SK-N-SH treated with all-trans-retinoic acid at 6 μM for 48 hours (cell line): ENCODE results near the gene SLC7A4.
"Not testable (repeated sequence)": the region's sequence is repeated elsewhere in the genome, so short reads cannot be mapped to it uniquely, and the experiment has no call there.

ENCODE experiments used
- ATAC-seq: fragments of 200-7000 bp; cut with Tn5 transposase; 3 replicates; pipeline ENCODE4 v1.9.1; 2020; ENCODE audit warnings: mild to moderate bottlenecking, moderate library complexity
- ARNTL ChIP-seq: fragments of 450-650 bp; formaldehyde crosslinking; IDR thresholded peaks from 2 replicates; pipeline ENCODE4 v1.5.0; 2020; ENCODE audit warnings: low read depth, mild to moderate bottlenecking, moderate library complexity, borderline replicate concordance
- BACH2 ChIP-seq: fragments of 250-450 bp; sonication (Bioruptor Pico); IDR thresholded peaks from 2 replicates; pipeline ENCODE4 v1.9.0; 2021; ENCODE audit warnings: mild to moderate bottlenecking, borderline replicate concordance
- CSDC2 ChIP-seq: fragments of 250-450 bp; sonication (Bioruptor Pico); IDR thresholded peaks from 2 replicates; pipeline ENCODE4 v1.5.0; 2020; ENCODE audit warnings: mild to moderate bottlenecking, moderate library complexity
- ESRRG ChIP-seq: fragments of 250-450 bp; sonication (Bioruptor Pico); IDR thresholded peaks from 2 replicates; pipeline ENCODE4 v1.6.1; 2021; ENCODE audit warnings: mild to moderate bottlenecking
- GLIS3 ChIP-seq: fragments of 250-450 bp; sonication (Bioruptor Pico); IDR thresholded peaks from 2 replicates; pipeline ENCODE4 v1.5.0; 2020; ENCODE audit warnings: mild to moderate bottlenecking, moderate library complexity
- ISL1 ChIP-seq: fragments of 250-450 bp; sonication (Bioruptor Pico); IDR thresholded peaks from 2 replicates; pipeline ENCODE4 v2.1.2; 2022; ENCODE audit warnings: mild to moderate bottlenecking, moderate library complexity
- OSR1 ChIP-seq: fragments of 250-450 bp; sonication (Bioruptor Pico); IDR thresholded peaks from 2 replicates; pipeline ENCODE4 v1.8.0; 2022; ENCODE audit warnings: moderate library complexity, mild to moderate bottlenecking, inconsistent platforms
- PPARA ChIP-seq: fragments of 250-450 bp; sonication (Bioruptor Pico); IDR thresholded peaks from 2 replicates; pipeline ENCODE4 v1.5.0; 2020; ENCODE audit warnings: mild to moderate bottlenecking, borderline replicate concordance
- RARB ChIP-seq: fragments of 250-450 bp; sonication (Bioruptor Pico); IDR thresholded peaks from 2 replicates; pipeline ENCODE4 v1.8.0; 2021; ENCODE audit warnings: mild to moderate bottlenecking, moderate library complexity
- SNAI2 ChIP-seq: fragments of 250-450 bp; sonication (Bioruptor Pico); IDR thresholded peaks from 2 replicates; pipeline ENCODE4 v1.5.0; 2020; ENCODE audit warnings: mild to moderate bottlenecking, moderate library complexity
- TCF4 ChIP-seq: fragments of 250-450 bp; sonication (Bioruptor Pico); IDR thresholded peaks from 2 replicates; pipeline ENCODE4 v1.8.0; 2021; ENCODE audit warnings: mild to moderate bottlenecking, moderate library complexity, borderline replicate concordance
- TOX ChIP-seq: fragments of 250-450 bp; sonication (Bioruptor Pico); IDR thresholded peaks from 2 replicates; pipeline ENCODE4 v1.8.0; 2021; ENCODE audit warnings: mild to moderate bottlenecking, moderate library complexity, borderline replicate concordance
- ZFP3 ChIP-seq: fragments of 250-450 bp; sonication (Bioruptor Pico); IDR thresholded peaks from 2 replicates; pipeline ENCODE4 v1.5.0; 2020; ENCODE audit warnings: mild to moderate bottlenecking, moderate library complexity
- ZFP30 ChIP-seq: fragments of 450-650 bp; formaldehyde crosslinking; IDR thresholded peaks from 2 replicates; pipeline ENCODE4 v1.5.0; 2022; ENCODE audit warnings: mild to moderate bottlenecking, moderate library complexity
- ZNF565 ChIP-seq: fragments of 450-650 bp; formaldehyde crosslinking; conservative IDR thresholded peaks from 2 replicates; pipeline ENCODE4 v1.5.0; 2020; ENCODE audit warnings: low read depth, mild to moderate bottlenecking, moderate library complexity
- ZNF70 ChIP-seq: fragments of 450-650 bp; formaldehyde crosslinking; IDR thresholded peaks from 2 replicates; pipeline ENCODE4 v1.5.0; 2020; ENCODE audit warnings: mild to moderate bottlenecking, moderate library complexity
- ZNF8 ChIP-seq: fragments of 450-650 bp; formaldehyde crosslinking; IDR thresholded peaks from 2 replicates; pipeline ENCODE4 v1.5.0; 2020; ENCODE audit warnings: mild to moderate bottlenecking, moderate library complexity
- TF ChIP-seq, protein P1 (sequence below): fragments of 250-450 bp; sonication (Bioruptor Pico); IDR thresholded peaks from 2 replicates; pipeline ENCODE4 v1.5.0; 2020; ENCODE audit warnings: mild to moderate bottlenecking, moderate library complexity
- TF ChIP-seq, protein P2 (sequence below): fragments of 250-450 bp; sonication (Bioruptor Pico); IDR thresholded peaks from 2 replicates; pipeline ENCODE4 v1.5.1; 2021; ENCODE audit warnings: mild to moderate bottlenecking, moderate library complexity
- TF ChIP-seq, protein P3 (sequence below): fragments of 250-450 bp; sonication (Bioruptor Pico); IDR thresholded peaks from 2 replicates; pipeline ENCODE4 v1.8.0; 2020; ENCODE audit warnings: mild to moderate bottlenecking, moderate library complexity, borderline replicate concordance
- TF ChIP-seq, protein P4 (sequence below): fragments of 250-450 bp; sonication (Bioruptor Pico); IDR thresholded peaks from 2 replicates; pipeline ENCODE4 v1.5.1; 2020; ENCODE audit warnings: low read depth, mild to moderate bottlenecking, moderate library complexity
- TF ChIP-seq, protein P5 (sequence below): fragments of 250-450 bp; sonication (Bioruptor Pico); IDR thresholded peaks from 2 replicates; pipeline ENCODE4 v1.8.0; 2021; ENCODE audit warnings: low read depth, mild to moderate bottlenecking, moderate library complexity, borderline replicate concordance

SLC7A4 gene

DNA sequence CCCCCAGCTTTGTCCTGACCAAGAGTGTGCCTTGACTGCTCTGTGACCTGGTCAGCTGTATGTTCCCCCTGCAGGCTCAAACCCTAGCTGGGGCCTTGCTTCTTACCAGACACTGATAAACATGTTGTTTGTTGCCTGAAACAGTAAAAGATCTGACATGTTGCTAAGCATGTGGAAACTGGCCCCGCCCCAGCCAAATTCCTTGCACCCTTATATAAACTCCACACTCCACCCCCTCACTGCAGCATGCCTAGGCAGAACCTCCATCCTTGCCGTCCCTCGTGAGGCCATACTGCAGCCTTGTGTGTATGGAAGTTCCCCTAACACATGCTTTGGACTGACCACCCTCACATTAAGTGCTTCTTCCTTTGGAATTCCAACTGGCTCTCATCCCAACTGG is 40.7 kb upstream of the SLC7A4 start:
- ATAC-seq = no peak
- no peak for TF ChIP-seq ARNTL (CRISPR knock-in tag)
- no peak for TF ChIP-seq TCF4 (CRISPR knock-in tag)
- no peak for TF ChIP-seq RARB
- TF ChIP-seq PPARA (CRISPR knock-in tag) = no peak
- TF ChIP-seq ZNF70 (CRISPR knock-in tag) = no peak
- TF ChIP-seq, protein P1, sequence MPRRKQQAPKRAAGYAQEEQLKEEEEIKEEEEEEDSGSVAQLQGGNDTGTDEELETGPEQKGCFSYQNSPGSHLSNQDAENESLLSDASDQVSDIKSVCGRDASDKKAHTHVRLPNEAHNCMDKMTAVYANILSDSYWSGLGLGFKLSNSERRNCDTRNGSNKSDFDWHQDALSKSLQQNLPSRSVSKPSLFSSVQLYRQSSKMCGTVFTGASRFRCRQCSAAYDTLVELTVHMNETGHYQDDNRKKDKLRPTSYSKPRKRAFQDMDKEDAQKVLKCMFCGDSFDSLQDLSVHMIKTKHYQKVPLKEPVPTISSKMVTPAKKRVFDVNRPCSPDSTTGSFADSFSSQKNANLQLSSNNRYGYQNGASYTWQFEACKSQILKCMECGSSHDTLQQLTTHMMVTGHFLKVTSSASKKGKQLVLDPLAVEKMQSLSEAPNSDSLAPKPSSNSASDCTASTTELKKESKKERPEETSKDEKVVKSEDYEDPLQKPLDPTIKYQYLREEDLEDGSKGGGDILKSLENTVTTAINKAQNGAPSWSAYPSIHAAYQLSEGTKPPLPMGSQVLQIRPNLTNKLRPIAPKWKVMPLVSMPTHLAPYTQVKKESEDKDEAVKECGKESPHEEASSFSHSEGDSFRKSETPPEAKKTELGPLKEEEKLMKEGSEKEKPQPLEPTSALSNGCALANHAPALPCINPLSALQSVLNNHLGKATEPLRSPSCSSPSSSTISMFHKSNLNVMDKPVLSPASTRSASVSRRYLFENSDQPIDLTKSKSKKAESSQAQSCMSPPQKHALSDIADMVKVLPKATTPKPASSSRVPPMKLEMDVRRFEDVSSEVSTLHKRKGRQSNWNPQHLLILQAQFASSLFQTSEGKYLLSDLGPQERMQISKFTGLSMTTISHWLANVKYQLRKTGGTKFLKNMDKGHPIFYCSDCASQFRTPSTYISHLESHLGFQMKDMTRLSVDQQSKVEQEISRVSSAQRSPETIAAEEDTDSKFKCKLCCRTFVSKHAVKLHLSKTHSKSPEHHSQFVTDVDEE (CRISPR knock-in tag) = no peak
- no peak for TF ChIP-seq CSDC2
- TF ChIP-seq, protein P2, sequence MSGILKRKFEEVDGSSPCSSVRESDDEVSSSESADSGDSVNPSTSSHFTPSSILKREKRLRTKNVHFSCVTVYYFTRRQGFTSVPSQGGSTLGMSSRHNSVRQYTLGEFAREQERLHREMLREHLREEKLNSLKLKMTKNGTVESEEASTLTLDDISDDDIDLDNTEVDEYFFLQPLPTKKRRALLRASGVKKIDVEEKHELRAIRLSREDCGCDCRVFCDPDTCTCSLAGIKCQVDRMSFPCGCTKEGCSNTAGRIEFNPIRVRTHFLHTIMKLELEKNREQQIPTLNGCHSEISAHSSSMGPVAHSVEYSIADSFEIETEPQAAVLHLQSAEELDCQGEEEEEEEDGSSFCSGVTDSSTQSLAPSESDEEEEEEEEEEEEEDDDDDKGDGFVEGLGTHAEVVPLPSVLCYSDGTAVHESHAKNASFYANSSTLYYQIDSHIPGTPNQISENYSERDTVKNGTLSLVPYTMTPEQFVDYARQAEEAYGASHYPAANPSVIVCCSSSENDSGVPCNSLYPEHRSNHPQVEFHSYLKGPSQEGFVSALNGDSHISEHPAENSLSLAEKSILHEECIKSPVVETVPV (CRISPR knock-in tag) = no peak
- TF ChIP-seq ZNF8 (CRISPR knock-in tag) = no peak
- TF ChIP-seq, protein P3, sequence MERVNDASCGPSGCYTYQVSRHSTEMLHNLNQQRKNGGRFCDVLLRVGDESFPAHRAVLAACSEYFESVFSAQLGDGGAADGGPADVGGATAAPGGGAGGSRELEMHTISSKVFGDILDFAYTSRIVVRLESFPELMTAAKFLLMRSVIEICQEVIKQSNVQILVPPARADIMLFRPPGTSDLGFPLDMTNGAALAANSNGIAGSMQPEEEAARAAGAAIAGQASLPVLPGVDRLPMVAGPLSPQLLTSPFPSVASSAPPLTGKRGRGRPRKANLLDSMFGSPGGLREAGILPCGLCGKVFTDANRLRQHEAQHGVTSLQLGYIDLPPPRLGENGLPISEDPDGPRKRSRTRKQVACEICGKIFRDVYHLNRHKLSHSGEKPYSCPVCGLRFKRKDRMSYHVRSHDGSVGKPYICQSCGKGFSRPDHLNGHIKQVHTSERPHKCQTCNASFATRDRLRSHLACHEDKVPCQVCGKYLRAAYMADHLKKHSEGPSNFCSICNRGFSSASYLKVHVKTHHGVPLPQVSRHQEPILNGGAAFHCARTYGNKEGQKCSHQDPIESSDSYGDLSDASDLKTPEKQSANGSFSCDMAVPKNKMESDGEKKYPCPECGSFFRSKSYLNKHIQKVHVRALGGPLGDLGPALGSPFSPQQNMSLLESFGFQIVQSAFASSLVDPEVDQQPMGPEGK (CRISPR knock-in tag) = no peak
- TF ChIP-seq SNAI2 (CRISPR knock-in tag) = no peak

DNA sequence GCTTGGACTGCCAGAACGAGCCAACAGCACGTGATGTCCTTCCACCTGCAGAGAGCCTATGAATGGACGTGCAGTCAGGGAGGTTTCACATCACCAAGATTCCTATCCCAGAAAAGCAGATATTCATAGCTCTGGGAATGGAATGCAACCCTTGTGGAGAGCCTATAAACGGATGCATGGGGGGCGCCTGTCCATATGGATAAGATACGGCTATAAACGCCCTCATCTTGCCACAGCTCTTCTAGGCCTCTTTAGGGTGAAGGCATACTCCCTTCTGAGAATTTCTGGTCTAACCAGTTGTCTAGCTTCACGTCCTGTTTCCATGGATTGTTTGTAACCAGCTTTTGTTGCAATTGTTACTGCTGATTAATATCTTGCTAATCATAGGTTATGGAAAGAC is 39.4 kb upstream of the SLC7A4 start:
- not testable (repeated sequence) for ATAC-seq

DNA sequence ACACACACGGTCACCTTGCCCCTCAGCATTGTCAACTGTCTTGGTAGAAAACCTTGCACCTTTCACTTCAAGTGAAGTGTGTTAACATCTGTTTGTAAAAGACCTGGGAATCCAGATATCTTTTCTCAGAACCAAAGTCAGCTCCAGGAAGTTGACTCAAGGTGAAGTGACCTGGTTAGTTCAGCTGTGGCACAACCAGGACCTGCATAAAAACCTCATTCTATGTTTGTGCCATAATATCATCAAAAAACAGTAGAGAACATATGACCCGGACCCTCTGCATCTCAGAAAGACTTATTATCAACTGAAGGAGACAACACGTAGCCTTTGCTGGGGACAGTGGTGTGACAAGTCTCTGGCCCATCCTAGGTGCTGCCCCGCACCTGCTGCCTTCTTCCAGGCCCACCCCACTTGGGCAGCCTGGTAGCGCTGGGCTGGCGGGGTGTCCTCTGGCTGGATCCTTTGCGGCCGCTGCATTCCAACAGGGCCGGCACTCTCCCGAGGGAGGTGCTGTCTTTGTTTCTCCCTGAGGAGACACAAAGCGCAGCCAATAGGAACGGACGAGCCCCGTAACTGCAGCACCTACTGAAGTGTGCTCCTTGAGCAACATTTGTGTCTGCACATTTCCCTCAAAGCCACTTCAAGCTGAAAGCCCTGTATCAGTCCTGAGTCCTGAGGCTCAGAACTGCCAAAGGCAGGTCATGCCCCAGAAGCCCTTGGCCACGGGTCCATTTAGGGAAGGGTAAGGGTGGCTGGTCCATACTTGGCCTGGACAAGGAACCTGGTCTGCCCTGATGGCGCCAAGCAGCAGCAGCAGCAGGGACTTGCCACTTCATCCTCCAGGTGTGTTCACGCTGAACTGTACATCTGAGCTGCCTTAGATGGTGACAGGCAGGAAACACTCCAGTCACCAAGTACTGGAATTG is 38.6 kb upstream of the SLC7A4 start:
- ATAC-seq = no peak

More for the DNA sequence above, 38.6 kb upstream of the SLC7A4 start:
- TF ChIP-seq ZNF565 (CRISPR knock-in tag) (no peak), ZFP30 (CRISPR knock-in tag) (no peak), BACH2 (no peak), ZNF70 (CRISPR knock-in tag) (no peak), GLIS3 (CRISPR knock-in tag) (no peak), ISL1 (CRISPR knock-in tag) (no peak), ZNF8 (CRISPR knock-in tag) (no peak), ZFP3 (CRISPR knock-in tag) (no peak), ESRRG (CRISPR knock-in tag) (no peak), CSDC2 (no peak), TCF4 (CRISPR knock-in tag) (no peak), RARB (no peak), OSR1 (CRISPR knock-in tag) (no peak), ARNTL (CRISPR knock-in tag) (no peak), TOX (CRISPR knock-in tag) (no peak)
- TF ChIP-seq, protein P4, sequence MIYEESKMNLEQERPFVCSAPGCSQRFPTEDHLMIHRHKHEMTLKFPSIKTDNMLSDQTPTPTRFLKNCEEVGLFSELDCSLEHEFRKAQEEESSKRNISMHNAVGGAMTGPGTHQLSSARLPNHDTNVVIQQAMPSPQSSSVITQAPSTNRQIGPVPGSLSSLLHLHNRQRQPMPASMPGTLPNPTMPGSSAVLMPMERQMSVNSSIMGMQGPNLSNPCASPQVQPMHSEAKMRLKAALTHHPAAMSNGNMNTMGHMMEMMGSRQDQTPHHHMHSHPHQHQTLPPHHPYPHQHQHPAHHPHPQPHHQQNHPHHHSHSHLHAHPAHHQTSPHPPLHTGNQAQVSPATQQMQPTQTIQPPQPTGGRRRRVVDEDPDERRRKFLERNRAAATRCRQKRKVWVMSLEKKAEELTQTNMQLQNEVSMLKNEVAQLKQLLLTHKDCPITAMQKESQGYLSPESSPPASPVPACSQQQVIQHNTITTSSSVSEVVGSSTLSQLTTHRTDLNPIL (CRISPR knock-in tag) = no peak
- TF ChIP-seq, protein P1 (CRISPR knock-in tag) = no peak
- TF ChIP-seq, protein P5, sequence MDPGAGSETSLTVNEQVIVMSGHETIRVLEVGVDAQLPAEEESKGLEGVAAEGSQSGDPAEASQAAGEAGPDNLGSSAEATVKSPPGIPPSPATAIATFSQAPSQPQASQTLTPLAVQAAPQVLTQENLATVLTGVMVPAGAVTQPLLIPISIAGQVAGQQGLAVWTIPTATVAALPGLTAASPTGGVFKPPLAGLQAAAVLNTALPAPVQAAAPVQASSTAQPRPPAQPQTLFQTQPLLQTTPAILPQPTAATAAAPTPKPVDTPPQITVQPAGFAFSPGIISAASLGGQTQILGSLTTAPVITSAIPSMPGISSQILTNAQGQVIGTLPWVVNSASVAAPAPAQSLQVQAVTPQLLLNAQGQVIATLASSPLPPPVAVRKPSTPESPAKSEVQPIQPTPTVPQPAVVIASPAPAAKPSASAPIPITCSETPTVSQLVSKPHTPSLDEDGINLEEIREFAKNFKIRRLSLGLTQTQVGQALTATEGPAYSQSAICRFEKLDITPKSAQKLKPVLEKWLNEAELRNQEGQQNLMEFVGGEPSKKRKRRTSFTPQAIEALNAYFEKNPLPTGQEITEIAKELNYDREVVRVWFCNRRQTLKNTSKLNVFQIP = no peak
